GM12878 (cell line): Measurements from ENCODE around the gene COL4A2. TPM values are rescaled to one million over a fixed set of nuclear protein-coding genes. Genes with fewer than 3 reads are reported as not detected.

Experiments
- ATAC-seq: fragments of 200-7000 bp; cut with Tn5 transposase; 3 replicates; pipeline ENCODE4 v1.9.1; 2020; ENCODE audit warnings: mild to moderate bottlenecking, moderate library complexity
- BruUV-seq: library from RNA; stranded (reverse); fragments of 400-500 nt; replicated peaks from 2 replicates; lab custom pipeline; 2021; lab: Mats Ljungman, UMichigan
- CTCF ChIA-PET: fragments of 300-600 bp; sonication (Branson Sonifier 250); formaldehyde crosslinking; extraction: SDS; loops from one replicate; lab custom pipeline; 2021; ENCODE audit warnings: inconsistent platforms; lab: Yijun Ruan, JAX
- POLR2A ChIA-PET: fragments of 350-600 bp; formaldehyde crosslinking; extraction: SDS; loops from one replicate; lab custom pipeline; 2021; ENCODE audit warnings: inconsistent platforms; lab: Charles Lee
- RAD21 ChIA-PET: fragments of 300-600 bp; sonication (Branson Sonifier 250); formaldehyde crosslinking; loops from one replicate; lab custom pipeline; 2023; ENCODE audit warnings: antibody characterized with exemption; ENCODE audit not compliant: unreplicated experiment; lab: Charles Lee
- SMC1A ChIA-PET: fragments of 300-600 bp; sonication (Branson Sonifier 250); formaldehyde crosslinking; loops from one replicate; lab custom pipeline; 2023; ENCODE audit not compliant: unreplicated experiment, uncharacterized antibody; lab: Charles Lee
- DNase-seq: peaks from one replicate; pipeline ENCODE4 v3.0.0-alpha.2; 2011; ENCODE audit warnings: low read depth, low spot score
- FAIRE-seq: peaks from 3 replicates; lab custom pipeline; 2011; peaks lifted over from hg19 to GRCh38; lab: Jason Lieb, UNC
- H2AFZ ChIP-seq: 2 replicates; pipeline ENCODE4 v1.6.0; 2011; ENCODE audit warnings: low read depth, low read length, control low read depth; ENCODE audit not compliant: control insufficient read depth
- H3K27ac ChIP-seq: 2 replicates; pipeline ENCODE4 v1.5.1; 2011; ENCODE audit warnings: control low read depth; ENCODE audit not compliant: control insufficient read depth, insufficient read depth
- H3K27me3 ChIP-seq, 2 experiments: replicated peaks in 1 of 2; 2 replicates each; pipeline versions ENCODE4 v1.6.0 to v1.6.1; 2011; ENCODE audit warnings: low read length in 1 of 2; ENCODE audit not compliant: control insufficient read depth in 2 of 2, insufficient read depth in 2 of 2
- H3K36me3 ChIP-seq, 2 experiments: 2 replicates each; pipeline ENCODE4 v1.5.1; 2011; ENCODE audit warnings: low read length in 1 of 2; ENCODE audit not compliant: control insufficient read depth in 2 of 2, insufficient read depth in 2 of 2
- H3K4me1 ChIP-seq: 2 replicates; pipeline ENCODE4 v1.6.1; 2011; ENCODE audit warnings: mild to moderate bottlenecking, low read length, moderate library complexity, mixed read lengths; ENCODE audit not compliant: control insufficient read depth, insufficient read depth
- H3K4me2 ChIP-seq: 2 replicates; pipeline ENCODE4 v1.6.0; 2011; ENCODE audit warnings: control low read depth; ENCODE audit not compliant: control insufficient read depth, insufficient read depth
- H3K4me3 ChIP-seq: fragments of 200-600 bp; sonication (generic); 2 replicates; pipeline ENCODE4 v1.5.1; 2016
- H3K79me2 ChIP-seq: 2 replicates; pipeline ENCODE4 v1.6.0; 2011; ENCODE audit warnings: low read length; ENCODE audit not compliant: control insufficient read depth, insufficient read depth
- H3K9ac ChIP-seq: 2 replicates; pipeline ENCODE4 v1.8.0; 2011; ENCODE audit warnings: low read length, control low read depth, mixed read lengths; ENCODE audit not compliant: control insufficient read depth, insufficient read depth
- H3K9me3 ChIP-seq: replicated peaks from 3 replicates; pipeline ENCODE4 v1.5.1; 2011; ENCODE audit warnings: mild to moderate bottlenecking, low read length; ENCODE audit not compliant: control insufficient read depth, insufficient read depth
- H4K20me1 ChIP-seq: 2 replicates; pipeline ENCODE4 v1.6.0; 2011; ENCODE audit not compliant: control insufficient read depth, insufficient read depth
- ATF7 ChIP-seq: fragments of 450-650 bp; IDR thresholded peaks from 2 replicates; pipeline ENCODE4 v1.6.1; 2016; ENCODE audit warnings: low read depth, mild to moderate bottlenecking
- BMI1 ChIP-seq: fragments of 450-650 bp; IDR thresholded peaks from 2 replicates; pipeline ENCODE4 v1.6.1; 2016; ENCODE audit warnings: mild to moderate bottlenecking, moderate library complexity, borderline replicate concordance
- GABPA ChIP-seq: IDR thresholded peaks from 2 replicates; pipeline ENCODE4 v1.6.1; 2014; ENCODE audit warnings: antibody characterized with exemption, low read depth, mild to moderate bottlenecking, inconsistent platforms
- HDAC2 ChIP-seq: fragments of 200-600 bp; sonication (generic); IDR thresholded peaks from 2 replicates; pipeline ENCODE4 v1.6.1; 2017
- IRF4 ChIP-seq: IDR thresholded peaks from 2 replicates; pipeline ENCODE4 v1.6.1; 2011; ENCODE audit warnings: low read depth, low read length
- NR2C2 ChIP-seq: IDR thresholded peaks from 2 replicates; pipeline ENCODE4 v1.6.1; 2011; ENCODE audit warnings: borderline replicate concordance, low read depth; ENCODE audit not compliant: control insufficient read depth, insufficient read length
- PML ChIP-seq: IDR thresholded peaks from 2 replicates; pipeline ENCODE4 v1.6.1; 2012; ENCODE audit warnings: low read length, inconsistent platforms
- POLR2AphosphoS5 ChIP-seq: IDR thresholded peaks from 2 replicates; pipeline ENCODE4 v1.6.1; 2011; ENCODE audit warnings: mild to moderate bottlenecking, low read length, inconsistent platforms
- POU2F2 ChIP-seq: IDR thresholded peaks from 3 replicates; pipeline ENCODE4 v1.6.1; 2011; ENCODE audit warnings: low read depth, mild to moderate bottlenecking, low read length, borderline replicate concordance
- RCOR1 ChIP-seq: conservative IDR thresholded peaks from 2 replicates; pipeline ENCODE4 v1.6.1; 2012; ENCODE audit warnings: low read depth, low read length, improper control_type of control experiment
- SKIL ChIP-seq: fragments of 450-650 bp; IDR thresholded peaks from 2 replicates; pipeline ENCODE4 v1.6.1; 2017; ENCODE audit warnings: mild to moderate bottlenecking, low read depth, inconsistent platforms; ENCODE audit not compliant: poor library complexity, severe bottlenecking
- SMC3 ChIP-seq: IDR thresholded peaks from 2 replicates; pipeline ENCODE4 v1.6.1; 2011; ENCODE audit warnings: low read length, improper control_type of control experiment, borderline replicate concordance
- TAF1 ChIP-seq: IDR thresholded peaks from 2 replicates; pipeline ENCODE4 v1.6.1; 2011; ENCODE audit warnings: mild to moderate bottlenecking, low read depth, low read length, borderline replicate concordance
- TCF12 ChIP-seq: IDR thresholded peaks from 2 replicates; pipeline ENCODE4 v1.6.1; 2011; ENCODE audit warnings: low read depth, mild to moderate bottlenecking, low read length
- WGBS: methylation state at CpG from one replicate; pipeline ENCODE4 v1.1.6; 2016; ENCODE audit warnings: low lambda C conversion rate; ENCODE audit not compliant: insufficient replicate concordance, insufficient coverage; ENCODE audit errors: missing lambda C conversion rate; 5-methylcytosine and 5-hydroxymethylcytosine counted together
- in situ Hi-C: fragments of 300-500 bp; cut with MboI; formaldehyde crosslinking; loops from 9 replicates; pipeline ENCODE4 v1.14.3; 2018; ENCODE audit warnings: mixed read lengths
- intact Hi-C: fragments of 100-400 bp; cut with micrococcal nuclease; formaldehyde crosslinking; loops from one replicate; pipeline ENCODE4 v1.14.2; 2022; ENCODE audit not compliant: unreplicated experiment
- polyA plus RNA-seq, 11 experiments: library from polyadenylated mRNA; depleted of rRNA in 4 of 11; unstranded in 6 of 11; stranded (reverse) in 5 of 11; fragments of >200 nt; fragmentation: Nextera tagmentation in 4 of 11; fragmentation: Illumina TruSeq in 1 of 11; extraction: Ambion mirVana in 4 of 11; extraction: Trizol in 1 of 11; gene quantifications; 1 replicate in 1 of 11; 2 replicates in 10 of 11; pipeline versions ENCODE4 v1.2.1 to v1.2.3, GENCODE V29; 2011 to 2016; ENCODE audit warnings: inconsistent platforms in 2 of 11, missing spikeins in 2 of 11, low read depth in 1 of 11
- total RNA-seq, 4 experiments: library from RNA; depleted of rRNA in 3 of 4; stranded (reverse); fragments of >200 nt in 3 of 4; fragmentation: Illumina TruSeq in 1 of 4; extraction: Trizol in 1 of 4; gene quantifications; 2 replicates each; pipeline versions ENCODE4 v1.2.1 to v1.2.3, GENCODE V29; 2013 to 2021
- TF ChIP-seq, protein P1 (sequence below): fragments of 450-650 bp; IDR thresholded peaks from 2 replicates; pipeline ENCODE4 v1.6.1; 2017; ENCODE audit warnings: mild to moderate bottlenecking, moderate library complexity
- TF ChIP-seq, protein P2 (sequence below): IDR thresholded peaks from 2 replicates; pipeline ENCODE4 v1.6.1; 2012; ENCODE audit warnings: mild to moderate bottlenecking, low read depth, low read length

COL4A2 gene
- total and polyA plus RNA-seq, 10 of the 15 experiments (the other 5 are each of a cell fraction or from before 2014, with no cell fraction given) = 0.16 to 1.6 (median 0.62) TPM; not detected in 3

DNA sequence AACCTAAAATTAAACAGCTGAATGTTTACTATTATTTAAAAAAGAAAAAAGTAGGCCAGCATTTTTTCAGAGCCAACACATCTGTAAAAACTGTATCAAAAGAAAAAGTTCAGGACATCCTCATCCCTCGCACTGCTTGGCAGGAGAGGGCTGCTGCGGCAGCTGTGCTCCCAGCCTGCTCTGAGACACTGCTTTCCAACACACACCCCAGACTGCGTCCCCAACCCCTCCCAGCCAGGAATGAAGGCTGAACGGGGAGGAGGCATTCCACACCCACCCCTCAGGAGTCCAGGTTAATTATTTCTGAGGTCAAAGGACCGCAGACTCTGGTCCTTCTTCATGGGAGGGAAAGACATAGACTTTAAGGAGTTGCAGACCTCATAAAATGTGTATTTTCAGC lies 43.2 kb upstream of the COL4A2 start:
- Histone ChIP-seq H4K20me1 (no peaks in the 10 kb centered on the region), H3K27me3 (peaks cover 2 to 3% of the 10 kb centered on the region in 2 experiments; a peak in 2 of 4 replicates), H3K4me1 (no peaks in the 10 kb centered on the region), H3K9me3 (no peaks in the 10 kb centered on the region), H3K4me3 (no peak overlapping the region), H3K27ac (no peak overlapping the region), H3K79me2 (no peaks in the 10 kb centered on the region), H3K36me3 (no peaks in the 10 kb centered on the region), H3K4me2 (no peak overlapping the region), H2AFZ (no peak overlapping the region), H3K9ac (no peak overlapping the region)
- CTCF ChIA-PET = no interaction called here
- in situ Hi-C loops = no loop called here
- SMC1A ChIA-PET = interaction anchor here (0.6 kb wide), 1 partner anchor 565 kb away, joined by 3 read pairs; no protein-coding TSS in a partner anchor
- no TSS peak for BruUV-seq
- intact Hi-C loops = no loop called here
- DNase-seq (no peak), FAIRE-seq (no peak), ATAC-seq (no peak)
- POLR2A ChIA-PET = no interaction called here
- 32% methylated on average over 5 of the region's 5 CpGs for WGBS
- RAD21 ChIA-PET = no interaction called here
- TF ChIP-seq ATF7 = no peak
- TF ChIP-seq SMC3 = no peak
- no peak for TF ChIP-seq HDAC2
- no peak for TF ChIP-seq PML
- TF ChIP-seq TAF1 = no peak
- no peak for TF ChIP-seq POU2F2
- no peak for TF ChIP-seq BMI1
- TF ChIP-seq, protein P1, sequence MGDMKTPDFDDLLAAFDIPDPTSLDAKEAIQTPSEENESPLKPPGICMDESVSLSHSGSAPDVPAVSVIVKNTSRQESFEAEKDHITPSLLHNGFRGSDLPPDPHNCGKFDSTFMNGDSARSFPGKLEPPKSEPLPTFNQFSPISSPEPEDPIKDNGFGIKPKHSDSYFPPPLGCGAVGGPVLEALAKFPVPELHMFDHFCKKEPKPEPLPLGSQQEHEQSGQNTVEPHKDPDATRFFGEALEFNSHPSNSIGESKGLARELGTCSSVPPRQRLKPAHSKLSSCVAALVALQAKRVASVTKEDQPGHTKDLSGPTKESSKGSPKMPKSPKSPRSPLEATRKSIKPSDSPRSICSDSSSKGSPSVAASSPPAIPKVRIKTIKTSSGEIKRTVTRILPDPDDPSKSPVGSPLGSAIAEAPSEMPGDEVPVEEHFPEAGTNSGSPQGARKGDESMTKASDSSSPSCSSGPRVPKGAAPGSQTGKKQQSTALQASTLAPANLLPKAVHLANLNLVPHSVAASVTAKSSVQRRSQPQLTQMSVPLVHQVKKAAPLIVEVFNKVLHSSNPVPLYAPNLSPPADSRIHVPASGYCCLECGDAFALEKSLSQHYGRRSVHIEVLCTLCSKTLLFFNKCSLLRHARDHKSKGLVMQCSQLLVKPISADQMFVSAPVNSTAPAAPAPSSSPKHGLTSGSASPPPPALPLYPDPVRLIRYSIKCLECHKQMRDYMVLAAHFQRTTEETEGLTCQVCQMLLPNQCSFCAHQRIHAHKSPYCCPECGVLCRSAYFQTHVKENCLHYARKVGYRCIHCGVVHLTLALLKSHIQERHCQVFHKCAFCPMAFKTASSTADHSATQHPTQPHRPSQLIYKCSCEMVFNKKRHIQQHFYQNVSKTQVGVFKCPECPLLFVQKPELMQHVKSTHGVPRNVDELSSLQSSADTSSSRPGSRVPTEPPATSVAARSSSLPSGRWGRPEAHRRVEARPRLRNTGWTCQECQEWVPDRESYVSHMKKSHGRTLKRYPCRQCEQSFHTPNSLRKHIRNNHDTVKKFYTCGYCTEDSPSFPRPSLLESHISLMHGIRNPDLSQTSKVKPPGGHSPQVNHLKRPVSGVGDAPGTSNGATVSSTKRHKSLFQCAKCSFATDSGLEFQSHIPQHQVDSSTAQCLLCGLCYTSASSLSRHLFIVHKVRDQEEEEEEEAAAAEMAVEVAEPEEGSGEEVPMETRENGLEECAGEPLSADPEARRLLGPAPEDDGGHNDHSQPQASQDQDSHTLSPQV = no peak
- TF ChIP-seq POLR2AphosphoS5 = no peak
- TF ChIP-seq GABPA = no peak
- no peak for TF ChIP-seq SKIL
- TF ChIP-seq NR2C2 = no peak
- no peak for TF ChIP-seq TCF12
- TF ChIP-seq, protein P2, sequence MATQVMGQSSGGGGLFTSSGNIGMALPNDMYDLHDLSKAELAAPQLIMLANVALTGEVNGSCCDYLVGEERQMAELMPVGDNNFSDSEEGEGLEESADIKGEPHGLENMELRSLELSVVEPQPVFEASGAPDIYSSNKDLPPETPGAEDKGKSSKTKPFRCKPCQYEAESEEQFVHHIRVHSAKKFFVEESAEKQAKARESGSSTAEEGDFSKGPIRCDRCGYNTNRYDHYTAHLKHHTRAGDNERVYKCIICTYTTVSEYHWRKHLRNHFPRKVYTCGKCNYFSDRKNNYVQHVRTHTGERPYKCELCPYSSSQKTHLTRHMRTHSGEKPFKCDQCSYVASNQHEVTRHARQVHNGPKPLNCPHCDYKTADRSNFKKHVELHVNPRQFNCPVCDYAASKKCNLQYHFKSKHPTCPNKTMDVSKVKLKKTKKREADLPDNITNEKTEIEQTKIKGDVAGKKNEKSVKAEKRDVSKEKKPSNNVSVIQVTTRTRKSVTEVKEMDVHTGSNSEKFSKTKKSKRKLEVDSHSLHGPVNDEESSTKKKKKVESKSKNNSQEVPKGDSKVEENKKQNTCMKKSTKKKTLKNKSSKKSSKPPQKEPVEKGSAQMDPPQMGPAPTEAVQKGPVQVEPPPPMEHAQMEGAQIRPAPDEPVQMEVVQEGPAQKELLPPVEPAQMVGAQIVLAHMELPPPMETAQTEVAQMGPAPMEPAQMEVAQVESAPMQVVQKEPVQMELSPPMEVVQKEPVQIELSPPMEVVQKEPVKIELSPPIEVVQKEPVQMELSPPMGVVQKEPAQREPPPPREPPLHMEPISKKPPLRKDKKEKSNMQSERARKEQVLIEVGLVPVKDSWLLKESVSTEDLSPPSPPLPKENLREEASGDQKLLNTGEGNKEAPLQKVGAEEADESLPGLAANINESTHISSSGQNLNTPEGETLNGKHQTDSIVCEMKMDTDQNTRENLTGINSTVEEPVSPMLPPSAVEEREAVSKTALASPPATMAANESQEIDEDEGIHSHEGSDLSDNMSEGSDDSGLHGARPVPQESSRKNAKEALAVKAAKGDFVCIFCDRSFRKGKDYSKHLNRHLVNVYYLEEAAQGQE = no peak
- TF ChIP-seq IRF4 = no peak
- TF ChIP-seq RCOR1 = no peak
